IPS DF 4.7 (cell line): ENCODE measurements around the gene CFAP157.
"Not testable (repeated sequence)": the region's sequence is repeated elsewhere in the genome, so short reads cannot be mapped to it uniquely, and the experiment has no call there.

Source experiments
- DNase-seq: peaks from one replicate; pipeline ENCODE4 v3.0.0-alpha.2; 2013; ENCODE audit warnings: low spot score; ENCODE audit errors: extremely low read depth

The CFAP157 gene

GRCh38 chr9:127734747-127735529 is 28.1 kb downstream of the CFAP157 start, which contains the start of gene TOR2A:
TSS of gene TOR2A (minus strand) at chr9:127735294. CDS start at chr9:127735270, 24 bp downstream.
- DNase-seq = peak; percentile 89

- no peak for DNase-seq
Measured at GRCh38 chr9:127735530-127736185, 28.9 kb downstream of the CFAP157 start.

GRCh38 chr9:127738666-127739065 is 31.9 kb downstream of the CFAP157 start:
- DNase-seq = no peak

GRCh38 chr9:127739614-127740330 is 33.0 kb downstream of the CFAP157 start:
- DNase-seq = no peak

GRCh38 chr9:127741831-127742434 is 35.1 kb downstream of the CFAP157 start:
- DNase-seq = no peak

GRCh38 chr9:127742435-127743088 is 35.8 kb downstream of the CFAP157 start:
- DNase-seq = no peak

GRCh38 chr9:127744398-127745110 is 37.8 kb downstream of the CFAP157 start:
- no peak for DNase-seq

- DNase-seq = no peak
Measured at GRCh38 chr9:127746959-127747569, 40.3 kb downstream of the CFAP157 start.

- no peak for DNase-seq
Measured at GRCh38 chr9:127749090-127749787, 42.5 kb downstream of the CFAP157 start.

GRCh38 chr9:127751269-127752054 is 44.7 kb downstream of the CFAP157 start:
- no peak for DNase-seq

- DNase-seq = no peak
Measured at GRCh38 chr9:127753148-127753547, 46.4 kb downstream of the CFAP157 start.

- DNase-seq = no peak
Measured at GRCh38 chr9:127753622-127754021, 46.8 kb downstream of the CFAP157 start.

- DNase-seq = no peak
Measured at GRCh38 chr9:127754099-127755060, 47.6 kb downstream of the CFAP157 start.

- DNase-seq = no peak
Measured at GRCh38 chr9:127755061-127756060, 48.6 kb downstream of the CFAP157 start.

GRCh38 chr9:127756233-127756632 is 49.4 kb downstream of the CFAP157 start:
- DNase-seq = no peak

- not testable (repeated sequence) for DNase-seq
Measured at GRCh38 chr9:127756776-127757175, 50.0 kb downstream of the CFAP157 start.
